NCI-H82 treated with DMSO at 0.1 percent for 48 hours (cell line): ENCODE measurements around the gene RNF44.
"Not testable (repeated sequence)": the region's sequence is repeated elsewhere in the genome, so short reads cannot be mapped to it uniquely, and the experiment has no call there.

ENCODE experiments used
- DNase-seq: peaks from one replicate; lab custom pipeline; 2025; ENCODE audit not compliant: unreplicated experiment; lab: John Stamatoyannopoulos, UW

The RNF44 gene

GRCh38 chr5:176552332-176552869 lies 15.2 kb upstream of the RNF44 start:
- DNase-seq = no peak

DNA sequence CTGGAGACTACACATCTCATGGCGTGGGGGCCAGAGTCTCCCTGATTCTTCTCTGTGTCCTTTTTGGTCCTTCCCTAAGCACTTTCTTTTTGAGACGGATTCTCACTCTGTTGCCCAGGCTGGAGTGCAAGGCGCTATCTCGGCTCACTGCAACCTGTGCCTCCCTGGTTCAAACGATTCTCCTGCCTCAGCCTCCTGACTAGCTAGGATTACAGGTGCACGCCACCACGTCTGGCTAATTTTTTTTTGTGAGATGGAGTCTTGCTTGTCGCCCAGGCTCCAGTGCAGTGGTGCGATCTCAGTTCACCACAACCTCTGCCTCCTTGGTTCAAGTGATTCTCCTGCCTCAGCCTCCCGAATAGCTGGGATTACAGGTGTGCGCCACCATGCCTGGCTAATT lies 13.7 kb upstream of the RNF44 start:
- DNase-seq = not testable (repeated sequence)

DNA sequence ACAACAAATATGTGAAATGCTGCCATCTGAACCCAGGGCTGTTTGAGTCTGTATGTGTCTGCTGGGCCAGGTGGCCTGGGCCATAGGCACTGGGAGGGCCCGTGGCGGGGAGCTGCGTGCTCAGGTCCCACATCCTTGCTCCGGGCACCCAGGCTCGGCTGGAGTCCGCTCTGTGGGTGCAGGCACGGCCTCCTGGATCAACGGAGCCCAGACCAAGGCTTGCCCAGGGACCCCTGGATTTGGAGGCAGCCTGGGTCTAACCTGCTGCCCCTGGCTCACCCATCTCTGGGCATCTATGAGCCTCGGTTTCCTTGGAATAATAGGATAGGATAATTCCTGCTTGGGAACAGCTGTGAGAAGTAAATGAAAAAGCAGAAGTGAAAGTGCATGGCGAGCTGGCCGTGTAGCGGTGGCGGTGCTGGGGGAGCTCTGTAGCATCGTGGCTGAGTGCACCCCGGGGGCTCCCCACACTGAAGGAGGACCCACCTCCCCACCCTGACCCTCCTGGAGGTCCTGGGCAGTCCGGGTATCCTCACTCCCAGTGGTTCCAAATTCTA lies 13.2 kb upstream of the RNF44 start:
- DNase-seq = no peak

DNA sequence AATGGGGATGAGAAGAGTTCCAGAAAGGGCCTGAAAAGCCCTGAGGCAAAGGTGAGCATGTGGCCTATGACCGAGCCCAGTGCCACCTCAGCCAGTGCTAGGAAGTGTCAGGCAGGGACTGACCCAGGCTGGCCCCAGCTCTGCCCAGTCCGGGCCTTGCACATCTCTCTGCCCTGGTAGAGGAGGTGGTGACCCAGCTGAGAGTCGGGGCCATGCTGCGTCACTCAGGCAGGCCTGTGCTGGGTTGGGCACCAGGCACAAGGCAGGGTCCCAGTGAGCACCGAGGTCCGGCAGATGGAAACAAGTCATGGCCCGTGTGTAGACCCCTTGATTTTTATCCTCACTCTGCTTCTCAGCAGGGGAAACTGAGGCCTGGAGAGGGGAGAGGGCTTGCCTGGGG lies 12.7 kb upstream of the RNF44 start:
- no peak for DNase-seq

DNA sequence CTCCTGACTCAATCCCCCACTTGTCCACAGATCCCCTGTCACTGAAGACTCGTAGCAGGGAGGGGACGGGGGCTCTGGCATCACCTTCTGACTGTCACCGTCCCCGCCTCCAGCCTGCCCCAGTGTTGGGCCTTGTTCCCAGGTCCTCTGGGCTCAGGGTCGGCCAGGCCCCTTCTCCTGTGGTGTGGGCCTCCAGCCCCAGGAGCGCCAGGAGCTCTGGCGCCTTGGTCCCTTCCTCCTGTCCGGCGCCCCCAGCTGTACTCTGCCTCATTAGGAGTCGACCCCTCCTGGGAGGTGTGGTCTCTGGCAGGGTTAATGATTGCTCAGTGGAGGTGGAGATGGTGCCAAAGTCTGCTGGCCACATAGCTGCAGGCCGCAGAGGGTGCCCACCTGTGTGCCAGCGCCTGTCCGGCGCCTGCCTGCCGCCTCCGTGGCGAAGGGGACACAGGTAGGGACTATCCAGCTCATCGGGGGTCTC lies 11.8 kb upstream of the RNF44 start, which contains the start of gene CDHR2:
Gene CDHR2, plus strand, starts transcription at position 376 of the 478 bp plus-strand sequence. CDS start 16,011 bp downstream, outside the sequence.
- DNase-seq = no peak

GRCh38 chr5:176547802-176548201 lies 10.6 kb upstream of the RNF44 start:
- no peak for DNase-seq

DNA sequence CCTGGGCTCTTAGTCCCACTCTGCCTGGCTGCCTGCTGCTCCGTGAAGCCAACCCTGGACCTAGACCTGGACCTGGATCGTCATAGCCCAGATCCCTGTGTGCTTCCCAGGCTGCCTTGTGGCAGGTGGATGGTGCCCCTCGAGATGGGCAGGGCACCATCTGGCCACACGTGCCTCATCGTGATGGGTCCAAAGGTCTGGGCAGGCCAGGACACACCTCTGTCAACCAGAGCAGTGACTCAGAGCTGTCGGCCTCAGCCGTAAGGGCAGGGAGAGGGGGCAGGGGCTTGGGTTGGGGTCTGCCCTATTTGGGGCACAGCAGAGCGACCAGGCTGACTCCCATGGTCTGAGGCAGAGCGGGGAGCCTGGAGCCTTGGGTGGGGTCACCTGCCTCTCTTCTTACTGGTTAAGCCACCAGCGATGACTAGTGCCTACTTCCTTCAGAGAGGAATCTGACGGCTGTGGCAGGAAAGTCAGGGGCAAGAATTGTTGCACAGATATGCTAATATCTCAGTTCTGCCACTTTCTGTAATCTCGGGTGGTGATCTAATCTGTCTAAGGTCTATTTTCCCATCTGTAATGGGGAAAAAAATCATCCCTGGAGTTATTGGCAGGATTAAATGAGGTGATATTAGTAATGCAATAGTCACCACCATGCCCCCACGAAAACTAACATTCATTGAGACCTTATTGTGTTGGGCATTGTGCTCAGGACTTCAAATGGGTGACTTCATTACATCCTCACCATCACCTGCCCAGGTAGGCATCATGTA lies 8.7 kb upstream of the RNF44 start:
- no peak for DNase-seq

- no peak for DNase-seq
These were observed 8.2 kb upstream of the RNF44 start for GRCh38 chr5:176545388-176545736.

- no peak for DNase-seq
These were observed 6.4 kb upstream of the RNF44 start for GRCh38 chr5:176543428-176544182.

DNA sequence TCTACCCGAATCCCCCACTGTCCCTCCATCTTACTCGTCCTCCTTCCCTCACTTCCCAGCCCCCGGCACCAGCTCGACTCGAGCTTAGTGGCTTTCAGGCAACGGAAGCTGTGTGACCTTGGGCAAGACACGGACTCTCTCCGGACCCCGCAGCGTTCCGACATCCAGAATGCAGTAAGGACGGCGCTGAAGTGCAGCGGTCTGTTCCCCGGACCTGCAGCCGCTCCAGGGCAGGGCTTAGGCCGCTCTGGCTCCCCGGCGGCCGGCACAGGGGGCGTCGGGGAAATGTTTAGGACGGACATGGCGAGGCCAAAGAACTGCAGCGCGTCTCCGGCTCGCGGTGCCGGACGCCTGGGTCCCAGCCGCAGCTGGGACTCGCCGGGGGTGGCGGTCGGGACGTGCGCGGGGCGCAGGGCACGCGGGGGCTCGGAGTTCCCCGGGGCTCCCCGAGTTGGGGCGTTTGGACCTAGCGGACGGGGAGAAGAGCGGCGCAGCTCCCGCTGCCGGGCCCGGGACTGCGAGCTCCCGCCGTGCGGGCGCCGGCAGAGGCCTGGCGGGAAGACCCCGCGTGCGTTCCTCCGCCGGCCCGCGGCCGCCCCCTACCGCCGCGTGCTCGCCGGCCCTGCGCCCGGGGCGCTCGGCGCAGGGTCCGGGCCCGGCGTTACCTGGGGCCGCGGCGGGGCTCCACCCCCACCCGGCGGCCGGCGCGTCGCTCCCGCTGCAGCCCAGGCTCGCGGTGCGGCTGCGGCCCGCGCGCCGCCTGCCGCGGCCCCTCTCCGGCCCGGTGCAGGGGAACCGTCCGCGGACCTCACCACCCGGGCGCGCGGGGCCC lies 5.6 kb upstream of the RNF44 start:
- no peak for DNase-seq

- no peak for DNase-seq
These were observed 5.0 kb upstream of the RNF44 start for GRCh38 chr5:176542135-176542595.

- no peak for DNase-seq
These were observed 4.3 kb upstream of the RNF44 start for GRCh38 chr5:176541338-176542134.

GRCh38 chr5:176540956-176541337 lies 3.7 kb upstream of the RNF44 start:
- no peak for DNase-seq

DNA sequence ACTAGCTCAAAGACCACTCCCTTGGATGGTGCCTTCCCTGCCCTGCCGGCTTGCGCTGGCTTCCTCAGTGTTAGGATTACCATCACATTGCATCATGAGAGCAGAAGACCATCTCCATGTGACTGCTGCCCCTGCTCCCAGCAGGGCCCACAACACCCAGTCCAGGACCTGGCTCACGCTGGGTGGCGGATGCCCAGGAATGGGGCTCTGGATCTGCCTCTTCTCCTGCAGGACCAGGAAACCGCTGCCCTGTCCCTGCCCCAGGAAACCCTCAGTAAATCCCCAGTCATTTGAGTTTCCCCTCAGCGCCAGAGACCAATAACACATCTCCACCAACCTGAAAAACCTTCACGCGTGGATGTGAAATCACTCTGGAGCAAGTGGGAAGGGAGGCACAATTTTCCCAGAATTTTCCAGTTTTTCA lies 3.3 kb upstream of the RNF44 start:
- no peak for DNase-seq

GRCh38 chr5:176538989-176539384 lies 1.8 kb upstream of the RNF44 start:
- no peak for DNase-seq

GRCh38 chr5:176538230-176538988 lies 1.2 kb upstream of the RNF44 start:
- DNase-seq = no peak

DNA sequence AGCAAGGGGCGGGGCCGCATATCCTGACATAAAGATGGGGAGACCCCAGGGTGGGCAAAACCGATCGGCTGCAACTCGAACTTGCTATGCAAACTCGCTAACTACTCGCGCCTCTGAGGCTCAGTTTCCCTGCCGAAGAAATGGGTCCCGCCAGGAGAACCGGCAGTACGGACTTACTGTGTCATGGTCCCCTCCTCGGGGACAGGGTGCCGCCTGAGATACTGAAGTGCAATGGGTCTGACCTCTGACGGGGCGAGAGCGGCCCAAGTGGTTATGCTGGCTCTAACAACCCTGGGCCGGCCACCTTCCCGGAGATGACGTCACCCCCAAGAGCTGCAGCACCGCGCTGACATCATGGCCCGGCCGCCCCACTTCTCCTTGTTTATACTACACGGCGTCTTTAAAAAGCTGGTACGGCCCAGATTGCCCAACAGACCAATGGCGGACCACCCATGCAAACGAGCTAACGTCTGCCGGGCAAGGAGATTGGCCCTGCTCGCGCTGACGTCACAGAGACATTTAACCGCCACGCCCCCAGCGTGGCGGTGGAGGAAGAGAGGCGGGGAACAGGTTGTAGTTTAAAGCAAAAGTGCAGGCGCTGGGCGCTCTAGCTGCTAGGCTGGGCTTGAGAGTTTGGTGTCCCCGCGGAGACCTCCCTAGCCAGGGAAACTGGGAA lies 490 bp upstream of the RNF44 start:
- DNase-seq = peak; percentile 95

GRCh38 chr5:176536132-176536901 lies 885 bp downstream of the RNF44 start:
- DNase-seq = no peak
